GM12873 (cell line): ENCODE results near the gene PPP1R7.

ENCODE experiments used
- TF ChIP-seq, protein P1 (sequence below): IDR thresholded peaks from 2 replicates; pipeline ENCODE4 v1.5.1; 2012; ENCODE audit warnings: low read depth, mild to moderate bottlenecking, moderate library complexity, low read length, control low read depth; ENCODE audit not compliant: insufficient read depth; ENCODE audit errors: missing control alignments

The PPP1R7 gene

DNA sequence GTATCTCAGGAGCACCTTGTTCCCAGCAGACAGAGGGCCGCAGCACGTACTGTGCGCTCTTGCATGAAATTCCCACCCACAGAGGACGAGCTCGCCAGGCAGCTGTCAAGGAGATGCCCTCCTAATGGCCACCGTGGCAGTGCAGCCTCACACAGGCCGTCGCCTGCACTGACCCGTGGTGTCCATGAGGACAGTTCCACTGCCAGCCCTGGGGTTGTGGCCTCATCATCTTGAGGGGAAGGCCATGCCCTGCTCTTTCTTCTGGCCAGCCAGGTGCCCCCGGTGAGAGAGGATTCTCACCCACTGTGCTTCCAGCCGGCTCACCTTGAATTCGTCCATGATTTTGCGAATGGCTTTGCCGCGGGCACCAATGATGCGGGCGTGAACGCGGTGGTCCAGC, 80.2 kb downstream of the PPP1R7 start:
- TF ChIP-seq, protein P1, sequence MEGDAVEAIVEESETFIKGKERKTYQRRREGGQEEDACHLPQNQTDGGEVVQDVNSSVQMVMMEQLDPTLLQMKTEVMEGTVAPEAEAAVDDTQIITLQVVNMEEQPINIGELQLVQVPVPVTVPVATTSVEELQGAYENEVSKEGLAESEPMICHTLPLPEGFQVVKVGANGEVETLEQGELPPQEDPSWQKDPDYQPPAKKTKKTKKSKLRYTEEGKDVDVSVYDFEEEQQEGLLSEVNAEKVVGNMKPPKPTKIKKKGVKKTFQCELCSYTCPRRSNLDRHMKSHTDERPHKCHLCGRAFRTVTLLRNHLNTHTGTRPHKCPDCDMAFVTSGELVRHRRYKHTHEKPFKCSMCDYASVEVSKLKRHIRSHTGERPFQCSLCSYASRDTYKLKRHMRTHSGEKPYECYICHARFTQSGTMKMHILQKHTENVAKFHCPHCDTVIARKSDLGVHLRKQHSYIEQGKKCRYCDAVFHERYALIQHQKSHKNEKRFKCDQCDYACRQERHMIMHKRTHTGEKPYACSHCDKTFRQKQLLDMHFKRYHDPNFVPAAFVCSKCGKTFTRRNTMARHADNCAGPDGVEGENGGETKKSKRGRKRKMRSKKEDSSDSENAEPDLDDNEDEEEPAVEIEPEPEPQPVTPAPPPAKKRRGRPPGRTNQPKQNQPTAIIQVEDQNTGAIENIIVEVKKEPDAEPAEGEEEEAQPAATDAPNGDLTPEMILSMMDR: no peak

DNA sequence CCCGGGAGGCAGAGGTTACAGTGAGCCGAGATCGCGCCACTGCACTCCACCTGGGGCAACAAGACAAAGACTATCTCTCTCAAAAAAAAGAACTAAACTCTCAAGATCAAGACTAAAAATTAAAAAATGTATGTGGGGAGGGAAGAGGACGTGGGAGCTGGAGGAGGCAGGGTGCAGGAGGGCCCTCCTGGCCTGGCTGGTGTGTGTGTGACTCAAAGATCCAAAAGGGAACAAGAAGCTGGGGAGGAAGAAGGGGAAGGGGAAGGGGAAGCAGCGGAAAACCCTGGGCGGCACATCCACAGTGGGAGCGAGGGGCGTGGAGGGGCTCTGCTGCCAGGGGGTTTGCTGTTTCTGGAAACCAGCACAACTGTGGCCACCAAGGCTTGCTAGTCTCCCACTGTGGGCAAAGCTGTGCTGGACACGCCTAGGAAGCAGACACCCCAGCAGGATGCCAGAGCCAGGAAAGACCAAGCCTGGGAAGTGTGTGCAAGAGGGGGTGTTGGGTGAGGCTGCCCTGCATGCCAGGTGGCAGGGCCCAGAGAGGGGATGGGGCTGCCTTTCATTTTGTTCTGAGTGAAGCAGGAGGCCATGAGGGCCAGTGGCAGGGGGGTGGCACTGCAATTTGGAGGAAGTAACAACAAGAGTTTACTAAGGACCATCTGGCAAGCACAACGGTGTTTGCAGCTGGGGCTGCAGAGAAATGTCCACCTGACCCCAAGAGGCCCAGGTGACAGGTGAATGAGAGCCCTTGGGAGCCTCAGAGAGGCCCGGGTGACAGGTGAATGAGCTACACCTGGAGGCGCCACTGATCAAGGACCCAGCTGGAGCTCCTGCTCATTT, 82.7 kb downstream of the PPP1R7 start:
- TF ChIP-seq, protein P1: no peak
